HG02678 (cell line): ENCODE results near the gene CCDC102A.
A peak's percentile ranks its signal among the peaks of the same experiment; 100 is the strongest.

Experiments
- ATAC-seq: cut with Tn5 transposase; IDR thresholded peaks from one replicate; pipeline ENCODE4 v1.9.1; 2021; ENCODE audit warnings: mild to moderate bottlenecking, moderate library complexity; ENCODE audit not compliant: unreplicated experiment

Gene CCDC102A

DNA sequence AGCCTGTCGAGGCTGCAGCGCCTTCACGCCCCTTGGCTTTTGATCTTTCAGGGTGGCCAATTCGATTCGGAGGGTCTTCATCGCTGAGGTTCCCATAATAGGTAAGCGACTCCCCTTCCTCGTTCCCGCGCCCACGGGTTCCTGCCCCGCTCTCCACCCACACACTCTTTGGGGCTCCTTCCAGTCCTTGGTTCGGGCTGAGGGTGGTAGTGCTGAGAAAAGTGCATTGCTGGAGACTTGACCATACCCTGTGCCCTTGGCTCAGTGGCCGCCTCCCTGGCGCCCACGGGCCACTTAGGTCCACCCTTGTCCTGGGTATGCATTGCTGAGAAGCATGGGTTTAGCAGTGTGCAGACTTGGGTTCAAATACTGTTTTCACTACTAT, 73.4 kb downstream of the CCDC102A start:
- peak; percentile 19 for ATAC-seq

DNA sequence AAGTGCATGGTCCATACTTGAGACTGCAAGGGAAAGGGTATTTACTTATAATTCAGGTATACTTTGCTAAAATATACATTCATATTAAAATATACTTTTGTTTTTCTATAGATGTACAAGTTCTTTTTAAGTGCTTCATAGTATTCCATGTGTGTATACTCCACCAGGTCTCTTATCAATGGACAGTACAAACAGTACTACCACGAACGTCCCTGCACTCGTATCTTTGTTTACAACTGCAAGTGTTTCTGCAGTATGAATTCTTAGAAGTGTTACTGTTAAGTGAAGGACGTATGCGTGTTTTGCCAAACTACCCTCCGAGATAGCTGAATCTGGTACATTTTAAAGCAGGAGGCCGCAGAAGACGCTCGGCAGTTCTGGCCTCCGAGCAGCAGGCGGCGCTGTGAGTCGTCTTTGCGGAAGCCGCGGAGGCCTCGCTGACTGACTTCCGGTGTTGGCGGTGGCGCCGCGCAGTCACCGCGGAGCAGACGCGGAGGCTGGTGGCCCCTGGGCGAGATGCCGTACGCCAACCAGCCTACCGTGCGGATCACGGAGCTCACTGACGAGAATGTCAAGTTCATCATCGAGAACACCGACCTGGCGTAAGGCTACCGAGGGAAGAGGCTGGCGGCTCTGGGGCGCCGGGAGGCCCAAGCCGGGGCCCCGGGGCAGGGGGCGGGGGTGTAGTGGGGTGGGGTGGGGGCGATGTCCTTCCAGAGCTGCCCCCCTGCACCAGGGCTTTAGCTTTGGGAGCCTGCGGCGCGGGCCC, 74.0 kb downstream of the CCDC102A start, which contains the start of gene POLR2C:
Gene POLR2C (plus strand): TSS at position 471 of the 769 bp plus-strand sequence. CDS start 46 bp downstream, at position 517.
- ATAC-seq = peak; percentile 90
